H1 (cell line): ENCODE data around the gene RASGRP3. TPM values are rescaled to one million over a fixed set of nuclear protein-coding genes. Genes with fewer than 3 reads are reported as not detected.
A peak's percentile ranks its signal among the peaks of the same experiment; 100 is the strongest.

Experiments used
- CTCF ChIA-PET: fragments of 300-600 bp; sonication (Branson Sonifier 250); formaldehyde crosslinking; loops from one replicate; lab custom pipeline; 2021; ENCODE audit not compliant: partially characterized antibody; lab: Charles Lee
- POLR2A ChIA-PET: fragments of 300-600 bp; sonication (Branson Sonifier 250); formaldehyde crosslinking; loops from one replicate; lab custom pipeline; 2021; ENCODE audit warnings: inconsistent platforms; ENCODE audit not compliant: partially characterized antibody; lab: Charles Lee
- DNase-seq, 2 experiments: peaks; one replicate each; pipeline versions ENCODE4 v3.0.0 to v3.0.0-alpha.2; 2010 to 2022; ENCODE audit warnings: low spot score in 2 of 2, low read depth in 1 of 2, mixed read lengths in 1 of 2
- FAIRE-seq: peaks from 2 replicates; lab custom pipeline; 2011; peaks lifted over from hg19 to GRCh38; lab: Jason Lieb, UNC
- H2AFZ ChIP-seq: 2 replicates; pipeline ENCODE4 v1.8.1; 2012; ENCODE audit warnings: low read length, inconsistent platforms
- H2AK5ac ChIP-seq: 2 replicates; pipeline ENCODE4 v1.6.1; 2013; ENCODE audit warnings: low read depth, low read length
- H2BK120ac ChIP-seq: replicated peaks from 2 replicates; pipeline ENCODE3; 2013; ENCODE audit warnings: low read depth, low read length, inconsistent platforms
- H2BK12ac ChIP-seq: 2 replicates; pipeline ENCODE4 v1.6.1; 2013; ENCODE audit warnings: low read depth, low read length
- H2BK15ac ChIP-seq: 2 replicates; pipeline ENCODE4 v1.6.1; 2013; ENCODE audit warnings: low read length
- H2BK20ac ChIP-seq: 2 replicates; pipeline ENCODE4 v1.6.1; 2013; ENCODE audit warnings: low read length
- H2BK5ac ChIP-seq: 2 replicates; pipeline ENCODE4 v1.6.1; 2013; ENCODE audit warnings: low read depth, low read length
- H3K14ac ChIP-seq: 2 replicates; pipeline ENCODE4 v1.6.1; 2013; ENCODE audit warnings: inconsistent platforms; ENCODE audit not compliant: insufficient read length
- H3K18ac ChIP-seq: 2 replicates; pipeline ENCODE4 v1.6.1; 2013; ENCODE audit warnings: low read length; ENCODE audit errors: extremely low read depth
- H3K23ac ChIP-seq: 2 replicates; pipeline ENCODE4 v1.6.1; 2013; ENCODE audit warnings: inconsistent platforms; ENCODE audit not compliant: insufficient read length
- H3K23me2 ChIP-seq: 2 replicates; pipeline ENCODE4 v1.6.1; 2013; ENCODE audit warnings: low read depth, low read length
- H3K27ac ChIP-seq: 2 replicates; pipeline ENCODE4 v1.6.1; 2011; ENCODE audit warnings: low read depth, low read length, inconsistent platforms
- H3K27me3 ChIP-seq, 4 experiments: replicated peaks in 1 of 4; 1 replicate in 1 of 4; 2 replicates in 3 of 4; pipeline versions ENCODE4 v1.6.1 to v1.8.1; 2011 to 2013; ENCODE audit warnings: low read length in 3 of 4, mild to moderate bottlenecking in 3 of 4, inconsistent platforms in 2 of 4, mixed read lengths in 2 of 4, moderate library complexity in 1 of 4; ENCODE audit not compliant: control insufficient read depth in 3 of 4, insufficient read depth in 3 of 4; ENCODE audit errors: extremely low read depth in 1 of 4
- H3K36me3 ChIP-seq, 4 experiments: 2 replicates each; pipeline versions ENCODE4 v1.6.1 to v1.8.1; 2011 to 2013; ENCODE audit warnings: mild to moderate bottlenecking in 4 of 4, low read length in 3 of 4, moderate library complexity in 2 of 4, control low read depth in 1 of 4, inconsistent platforms in 1 of 4; ENCODE audit not compliant: insufficient read depth in 4 of 4, control insufficient read depth in 2 of 4
- H3K4ac ChIP-seq: replicated peaks from 2 replicates; pipeline ENCODE3; 2013; ENCODE audit warnings: low read length, low read depth, mixed read lengths, inconsistent platforms; ENCODE audit not compliant: insufficient read length
- H3K4me1 ChIP-seq, 4 experiments: replicated peaks in 1 of 4; 1 replicate in 1 of 4; 2 replicates in 3 of 4; pipeline versions ENCODE4 v1.6.1 to v1.8.1; 2011 to 2013; ENCODE audit warnings: low read length in 3 of 4, inconsistent platforms in 2 of 4, mixed read lengths in 1 of 4; ENCODE audit not compliant: insufficient read depth in 4 of 4, control insufficient read depth in 3 of 4
- H3K4me2 ChIP-seq, 2 experiments: 2 replicates each; pipeline versions ENCODE4 v1.6.1 to v1.8.1; 2011 to 2013; ENCODE audit warnings: low read depth in 2 of 2, low read length in 2 of 2, control low read depth in 1 of 2, inconsistent platforms in 1 of 2, mild to moderate bottlenecking in 1 of 2; ENCODE audit not compliant: insufficient read depth in 1 of 2
- H3K4me3 ChIP-seq, 4 experiments: fragments of 200-600, 300-600 bp in 1 of 4; sonication (generic), shearing (Covaris generic), sonication (Bioruptor Twin) in 1 of 4; 2 replicates each; pipeline versions ENCODE4 v1.5.1 to v1.8.1; 2011 to 2016; ENCODE audit warnings: low read length in 4 of 4, low read depth in 3 of 4, control low read depth in 2 of 4, inconsistent platforms in 2 of 4, mild to moderate bottlenecking in 2 of 4, mixed read lengths in 1 of 4, moderate library complexity in 1 of 4; ENCODE audit not compliant: insufficient read depth in 2 of 4; ENCODE audit errors: extremely low read depth in 1 of 4
- H3K56ac ChIP-seq: replicated peaks from 2 replicates; pipeline ENCODE3; 2013; ENCODE audit warnings: low read depth, mild to moderate bottlenecking, mixed read lengths, low read length, inconsistent platforms; ENCODE audit not compliant: insufficient read length
- H3K79me1 ChIP-seq: 2 replicates; pipeline ENCODE4 v1.6.1; 2013; ENCODE audit warnings: low read depth, low read length, control low read depth
- H3K79me2 ChIP-seq, 2 experiments: 2 replicates each; pipeline versions ENCODE4 v1.6.1 to v1.8.1; 2012 to 2013; ENCODE audit warnings: low read length in 2 of 2, mild to moderate bottlenecking in 2 of 2, inconsistent platforms in 1 of 2; ENCODE audit not compliant: insufficient read depth in 2 of 2, control insufficient read depth in 1 of 2
- H3K9ac ChIP-seq, 4 experiments: replicated peaks in 1 of 4; 1 replicate in 1 of 4; 2 replicates in 3 of 4; pipeline versions ENCODE4 v1.6.1 to v1.8.1; 2011 to 2013; ENCODE audit warnings: low read depth in 3 of 4, low read length in 3 of 4, control low read depth in 2 of 4, mild to moderate bottlenecking in 2 of 4, moderate library complexity in 2 of 4, inconsistent platforms in 1 of 4; ENCODE audit errors: extremely low read depth in 1 of 4
- H3K9me3 ChIP-seq, 2 experiments: 2 replicates each; pipeline versions ENCODE4 v1.6.1 to v1.8.1; 2012 to 2013; ENCODE audit warnings: mild to moderate bottlenecking in 2 of 2, moderate library complexity in 2 of 2, control low read depth in 1 of 2, inconsistent platforms in 1 of 2, low read depth in 1 of 2, low read length in 1 of 2, mixed read lengths in 1 of 2; ENCODE audit not compliant: insufficient read depth in 2 of 2
- H4K20me1 ChIP-seq, 2 experiments: replicated peaks in 1 of 2; 2 replicates each; pipeline versions ENCODE3 to v1.8.1; 2011 to 2013; ENCODE audit warnings: inconsistent platforms in 2 of 2, low read length in 2 of 2, mild to moderate bottlenecking in 1 of 2; ENCODE audit not compliant: insufficient read depth in 2 of 2, control insufficient read depth in 1 of 2
- H4K5ac ChIP-seq: 2 replicates; pipeline ENCODE4 v1.6.1; 2013; ENCODE audit warnings: low read length, low read depth, mixed read lengths, inconsistent platforms; ENCODE audit not compliant: insufficient read length
- H4K8ac ChIP-seq: 2 replicates; pipeline ENCODE4 v1.8.0; 2013; ENCODE audit warnings: mild to moderate bottlenecking, moderate library complexity, low read length, inconsistent platforms; ENCODE audit not compliant: insufficient read depth; ENCODE audit errors: extremely low read depth
- H4K91ac ChIP-seq: replicated peaks from 2 replicates; pipeline ENCODE3; 2013; ENCODE audit warnings: low read length, mixed read lengths, inconsistent platforms; ENCODE audit not compliant: insufficient read length
- ASH2L ChIP-seq: fragments of 200-600, 300-600 bp; sonication (generic); IDR thresholded peaks from one replicate; pipeline ENCODE4 v1.7.1; 2017; ENCODE audit warnings: low read length
- CREB1 ChIP-seq: IDR thresholded peaks from 2 replicates; pipeline ENCODE4 v1.6.1; 2012; ENCODE audit warnings: inconsistent platforms
- EGR1 ChIP-seq: IDR thresholded peaks from 2 replicates; pipeline ENCODE4 v1.6.1; 2011; ENCODE audit warnings: low read depth, low read length, borderline replicate concordance
- EP300 ChIP-seq, 2 experiments: IDR thresholded peaks; 1 replicate in 1 of 2; 2 replicates in 1 of 2; pipeline ENCODE4 v1.6.1; 2011 to 2012; ENCODE audit warnings: low read depth in 2 of 2, low read length in 2 of 2, mild to moderate bottlenecking in 2 of 2, borderline replicate concordance in 1 of 2, inconsistent platforms in 1 of 2, moderate library complexity in 1 of 2
- EZH2 ChIP-seq: fragments of 200-600 bp; sonication (generic); IDR thresholded peaks from 2 replicates; pipeline ENCODE4 v1.7.1; 2012; ENCODE audit warnings: low read depth, mild to moderate bottlenecking, moderate library complexity, low read length, inconsistent platforms; ENCODE audit not compliant: severe bottlenecking
- GTF2F1 ChIP-seq: IDR thresholded peaks from 2 replicates; pipeline ENCODE4 v1.6.1; 2012; ENCODE audit warnings: low read depth, low read length, improper control_type of control experiment, borderline replicate concordance
- JUN ChIP-seq: IDR thresholded peaks from 2 replicates; pipeline ENCODE4 v1.6.1; 2011; ENCODE audit warnings: low read depth, mild to moderate bottlenecking, improper control_type of control experiment, low read length
- MAFK ChIP-seq: IDR thresholded peaks from 2 replicates; pipeline ENCODE4 v1.6.1; 2012; ENCODE audit warnings: low read depth, mild to moderate bottlenecking, improper control_type of control experiment, low read length
- PHF8 ChIP-seq: fragments of 200-600 bp; sonication (generic); conservative IDR thresholded peaks from 2 replicates; pipeline ENCODE4 v1.7.1; 2012; ENCODE audit warnings: low read depth, mild to moderate bottlenecking, inconsistent platforms, low read length, moderate library complexity
- RBBP5 ChIP-seq: IDR thresholded peaks from 2 replicates; pipeline ENCODE4 v1.7.1; 2012; ENCODE audit warnings: low read depth, mild to moderate bottlenecking, inconsistent platforms, low read length, moderate library complexity, borderline replicate concordance
- RFX5 ChIP-seq: IDR thresholded peaks from 2 replicates; pipeline ENCODE4 v1.6.1; 2011; ENCODE audit warnings: low read depth, low read length, improper control_type of control experiment, borderline replicate concordance
- RXRA ChIP-seq: IDR thresholded peaks from 2 replicates; pipeline ENCODE4 v1.6.1; 2011; ENCODE audit warnings: low read depth, mild to moderate bottlenecking, low read length, moderate library complexity; ENCODE audit not compliant: insufficient read depth
- SP4 ChIP-seq: IDR thresholded peaks from 2 replicates; pipeline ENCODE4 v1.6.1; 2012; ENCODE audit warnings: low read length, inconsistent platforms
- YY1 ChIP-seq: IDR thresholded peaks from 2 replicates; pipeline ENCODE4 v1.6.1; 2011; ENCODE audit warnings: low read depth, mild to moderate bottlenecking, low read length
- ZNF274 ChIP-seq: IDR thresholded peaks from 2 replicates; pipeline ENCODE4 v1.7.0; 2012; ENCODE audit warnings: low read length, borderline replicate concordance; ENCODE audit errors: extremely low read depth
- WGBS, 2 experiments: shearing (Covaris generic) in 1 of 2; methylation state at CpG; one replicate each; pipeline versions ENCODE4 v1.1.6 to v1.1.7; 2013 to 2015; ENCODE audit warnings: low lambda C conversion rate in 2 of 2, mixed read lengths in 2 of 2, inconsistent platforms in 1 of 2, low coverage in 1 of 2, missing lambda C conversion rate in 1 of 2; ENCODE audit not compliant: insufficient replicate concordance in 2 of 2, insufficient coverage in 1 of 2, insufficient read length in 1 of 2; ENCODE audit errors: extremely low coverage in 1 of 2, missing lambda C conversion rate in 1 of 2; 5-methylcytosine and 5-hydroxymethylcytosine counted together
- polyA plus RNA-seq, 7 experiments: library from polyadenylated mRNA; depleted of rRNA in 3 of 7; stranded (reverse) in 5 of 7; unstranded in 2 of 7; fragments of >200 nt in 5 of 7; fragments of 200-250 nt in 2 of 7; gene quantifications; 1 replicate in 5 of 7; 2 replicates in 1 of 7; 4 replicates in 1 of 7; pipeline versions ENCODE4 v1.2.1 to v1.2.3, GENCODE V29; 2011 to 2013; ENCODE audit warnings: missing spikeins in 2 of 7, mixed read lengths in 2 of 7
- total RNA-seq: library from RNA; stranded (reverse); fragmentation: NEBNext Ultra II Directional; extraction: Animal tissue kit (Norgen Biotek cat#: 25700); gene quantifications from 2 replicates; pipeline ENCODE4 v1.2.1, GENCODE V29; 2021

Gene RASGRP3
- total and polyA plus RNA-seq, 2 of the 8 experiments (the other 6 are each of a cell fraction or from before 2014, with no cell fraction given) = 0.06 TPM; not detected in 1

DNA sequence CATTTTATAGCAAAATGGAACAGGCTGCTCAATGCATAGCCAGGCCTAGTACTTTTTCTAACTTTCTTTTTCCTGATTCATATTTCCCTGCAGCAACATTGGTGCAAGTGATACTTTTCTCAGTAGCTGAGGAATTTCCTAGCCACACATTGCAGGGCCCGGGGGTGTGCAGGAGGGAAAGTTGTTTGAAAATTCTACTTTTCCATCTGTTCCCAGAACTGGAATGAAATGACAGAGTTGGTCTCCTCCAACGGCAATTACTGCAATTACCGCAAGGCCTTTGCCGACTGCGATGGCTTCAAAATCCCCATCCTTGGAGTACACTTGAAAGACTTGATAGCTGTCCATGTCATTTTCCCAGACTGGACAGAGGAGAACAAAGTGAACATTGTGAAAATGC, 50.5 kb downstream of the RASGRP3 start:
- no peak overlapping the region for H3K4ac ChIP-seq
- 0 out of 2 replicates have a peak overlapping the region, but pooled peaks have one; percentile 72 for H2AFZ ChIP-seq
- no peak overlapping the region for H3K56ac ChIP-seq
- no peak overlapping the region for H3K9ac ChIP-seq
- FAIRE-seq (no peak), DNase-seq (no peak)
- H2BK12ac ChIP-seq = no peak overlapping the region
- no peak overlapping the region for H4K5ac ChIP-seq
- H3K18ac ChIP-seq = no peak overlapping the region
- no peaks in the 10 kb centered on the region for H3K4me1 ChIP-seq
- CTCF ChIA-PET = no interaction called here
- H3K14ac ChIP-seq = no peak overlapping the region
- H2BK20ac ChIP-seq = no peak overlapping the region
- no peak overlapping the region for H2BK5ac ChIP-seq
- H3K27ac ChIP-seq = no peak overlapping the region
- no peaks in the 10 kb centered on the region for H4K20me1 ChIP-seq
- no peaks in the 10 kb centered on the region for H3K9me3 ChIP-seq
- no peaks in the 10 kb centered on the region for H3K79me2 ChIP-seq
- H3K4me2 ChIP-seq = no peak overlapping the region
- WGBS, 2 experiments = 93% methylated on average over 5 of the region's 5 CpGs; no CpG with 5 or more reads in 1 of the 2 experiments
- no peak overlapping the region for H3K4me3 ChIP-seq
- POLR2A ChIA-PET = no interaction called here
- H3K79me1 ChIP-seq = no peaks in the 10 kb centered on the region
- no peak overlapping the region for H4K91ac ChIP-seq
- H3K27me3 ChIP-seq = no peaks in the 10 kb centered on the region
- no peaks in the 10 kb centered on the region for H3K23me2 ChIP-seq
- H2BK15ac ChIP-seq = no peak overlapping the region
- no peak overlapping the region for H3K23ac ChIP-seq
- no peaks in the 10 kb centered on the region for H3K36me3 ChIP-seq
- H2BK120ac ChIP-seq = no peak overlapping the region
- H2AK5ac ChIP-seq = no peak overlapping the region
- no peak overlapping the region for H4K8ac ChIP-seq
- no peak for TF ChIP-seq EGR1
- TF ChIP-seq JUN = no peak
- no peak for TF ChIP-seq MAFK
- TF ChIP-seq RFX5 = no peak
- TF ChIP-seq PHF8 = no peak
- TF ChIP-seq GTF2F1 = no peak
- no peak for TF ChIP-seq YY1
- no peak for TF ChIP-seq EP300 (IDR thresholded peaks at IDR 0.05; ENCODE audit: borderline replicate concordance in 1 of 2, low read depth in 2 of 2, low read length in 2 of 2)
- TF ChIP-seq ZNF274 = no peak
- no peak for TF ChIP-seq ASH2L
- TF ChIP-seq SP4 = no peak
- TF ChIP-seq CREB1 = no peak
- TF ChIP-seq RBBP5 = no peak
- TF ChIP-seq RXRA = no peak
- no peak for TF ChIP-seq EZH2
